Naive thymus-derived CD8-positive, alpha-beta T cell (primary cell): Measurements from ENCODE around the gene YBX1. TPM values are rescaled to one million over a fixed set of nuclear protein-coding genes. Genes with fewer than 3 reads are reported as not detected.
"Not testable (repeated sequence)": the region's sequence is repeated elsewhere in the genome, so short reads cannot be mapped to it uniquely, and the experiment has no call there.

ENCODE experiments used
- ATAC-seq, 2 donors: fragments of 150-1000 bp; cut with Tn5 transposase in 1 of 2; sonication (Bioruptor Pico), chemical (Tn5 transposase) in 1 of 2; 1 replicate in 1 of 2; 2 replicates in 1 of 2; pipeline ENCODE4 v1.10.0; 2021; ENCODE audit warnings: mild to moderate bottlenecking in 2 of 2, moderate library complexity in 2 of 2
- POLR2A ChIA-PET: fragments of 350-600 bp; sonication (Branson Sonifier 250); formaldehyde crosslinking; loops from one replicate; lab custom pipeline; 2021; ENCODE audit warnings: antibody characterized with exemption; lab: Charles Lee
- DNase-seq, 10 donors: peaks; one replicate each; pipeline versions ENCODE4 v3.0.0 to v3.0.0-alpha.2; 2020 to 2022
- H3K27ac Mint-ChIP-seq, 10 donors: one replicate each; pipeline ENCODE4 v1.8.0; 2020 to 2022; ENCODE audit warnings: mild to moderate bottlenecking in 10 of 10, mixed read lengths in 10 of 10, moderate library complexity in 4 of 10, inconsistent platforms in 1 of 10
- H3K27me3 Mint-ChIP-seq, 5 donors: one replicate each; pipeline ENCODE4 v1.8.0; 2021 to 2022; ENCODE audit warnings: mixed read lengths in 5 of 5
- H3K36me3 Mint-ChIP-seq, 3 donors: one replicate each; pipeline ENCODE4 v1.8.0; 2020 to 2022; ENCODE audit warnings: mixed read lengths in 3 of 3, mild to moderate bottlenecking in 2 of 3, inconsistent platforms in 1 of 3
- H3K4me1 Mint-ChIP-seq, 4 donors: one replicate each; pipeline ENCODE4 v1.8.0; 2021 to 2022; ENCODE audit warnings: mixed read lengths in 4 of 4
- H3K4me3 Mint-ChIP-seq, 10 donors: one replicate each; pipeline ENCODE4 v1.8.0; 2020 to 2022; ENCODE audit warnings: mild to moderate bottlenecking in 10 of 10, mixed read lengths in 10 of 10, moderate library complexity in 6 of 10, inconsistent platforms in 1 of 10
- H3K9me3 Mint-ChIP-seq, 9 donors: one replicate each; pipeline ENCODE4 v1.8.0; 2020 to 2022; ENCODE audit warnings: mixed read lengths in 9 of 9, mild to moderate bottlenecking in 3 of 9, inconsistent platforms in 1 of 9, moderate library complexity in 1 of 9
- polyA plus RNA-seq, 3 donors: library from polyadenylated mRNA; unstranded; fragments of 300-500 nt; fragmentation: Illumina TruSeq; gene quantifications; one replicate each; pipeline ENCODE4 v1.2.3, GENCODE V29; 2021
- total RNA-seq, 8 experiments: library from RNA in 2 of 8; stranded (reverse) in 2 of 8; gene quantifications; one replicate each; pipeline ENCODE4 v1.2.3 and lab custom pipeline; 2021 to 2026

YBX1 gene
- total and polyA plus RNA-seq, 5 experiments from 2014 or later: 80.5 to 319 (median 89.2) TPM

GRCh38 chr1:42675467-42675866 is 6.8 kb upstream of the YBX1 start:
- Mint-ChIP-seq H3K4me3 (no peak overlapping the region), H3K9me3 (no peaks in the 10 kb centered on the region), H3K27me3 (no peaks in the 10 kb centered on the region), H3K4me1 (peaks cover 8 to 12% (median 10%) of the 10 kb centered on the region in 4 donors), H3K36me3 (peaks cover 5 to 52% (median 6%) of the 10 kb centered on the region in 3 donors), H3K27ac (peak overlapping the region in 1 of 10 donors; percentile 42)
- ATAC-seq: no peak
- no peak for DNase-seq
- POLR2A ChIA-PET: interaction anchor here (1.1 kb wide), 1 partner anchor 17 kb away, joined by 3 read pairs; the partner anchor contains the start of gene PPIH

GRCh38 chr1:42676534-42677087 is 5.6 kb upstream of the YBX1 start:
- no peaks in the 10 kb centered on the region for H3K9me3 Mint-ChIP-seq
- H3K27ac Mint-ChIP-seq: peak overlapping the region in 1 of 10 donors; percentile 48
- H3K36me3 Mint-ChIP-seq: peaks cover 5 to 48% (median 6%) of the 10 kb centered on the region in 3 donors
- DNase-seq: no peak
- ATAC-seq: no peak
- POLR2A ChIA-PET: no interaction called here
- no peaks in the 10 kb centered on the region for H3K27me3 Mint-ChIP-seq
- peaks cover 17 to 21% (median 19%) of the 10 kb centered on the region in 4 donors for H3K4me1 Mint-ChIP-seq
- no peak overlapping the region for H3K4me3 Mint-ChIP-seq

GRCh38 chr1:42679364-42679983 is 2.7 kb upstream of the YBX1 start:
- DNase-seq: no peak
- Mint-ChIP-seq H3K27ac (peak overlapping the region in 4 of 10 donors; percentile 34 to 98 (median 56)), H3K4me3 (peak overlapping the region in 1 of 10 donors; percentile 81), H3K9me3 (peaks cover 0 to 2% (median 0%) of the 10 kb centered on the region in 9 donors), H3K27me3 (peaks cover 0 to 1% (median 0%) of the 10 kb centered on the region in 5 donors), H3K36me3 (peaks cover 0 to 33% (median 8%) of the 10 kb centered on the region in 3 donors), H3K4me1 (peaks cover 31 to 33% (median 32%) of the 10 kb centered on the region in 4 donors)
- ATAC-seq: no peak
- POLR2A ChIA-PET: interaction anchor here (1.1 to 1.4 kb wide), 2 partner anchors 21 to 24 kb away, joined by 4 to 6 read pairs; partner anchors contain the start of gene PPIH

GRCh38 chr1:42680055-42680454 is 2.2 kb upstream of the YBX1 start:
- Mint-ChIP-seq H3K9me3 (peaks cover 0 to 2% (median 0%) of the 10 kb centered on the region in 9 donors), H3K4me3 (peak overlapping the region in 9 of 10 donors; percentile 27 to 97 (median 57)), H3K27me3 (peaks cover 0 to 1% (median 0%) of the 10 kb centered on the region in 5 donors), H3K27ac (peak overlapping the region in 5 of 10 donors; percentile 47 to 98 (median 63)), H3K36me3 (peaks cover 0 to 33% (median 11%) of the 10 kb centered on the region in 3 donors), H3K4me1 (peaks cover 35 to 39% (median 38%) of the 10 kb centered on the region in 4 donors)
- POLR2A ChIA-PET: interaction anchor here (0.9 to 3.7 kb wide), 3 partner anchors 21 to 87 kb away, joined by 3 to 88 read pairs (median 4); partner anchors contain the start of genes C1orf50, P3H1 and PPIH
- DNase-seq (no peak), ATAC-seq (no peak)

GRCh38 chr1:42680921-42681683 is 1.1 kb upstream of the YBX1 start:
- peaks cover 0 to 27% (median 7%) of the 10 kb centered on the region in 3 donors for H3K36me3 Mint-ChIP-seq
- H3K9me3 Mint-ChIP-seq: peaks cover 0 to 2% (median 0%) of the 10 kb centered on the region in 9 donors
- H3K27me3 Mint-ChIP-seq: peaks cover 0 to 1% (median 0%) of the 10 kb centered on the region in 5 donors
- ATAC-seq: peak in 1 of 2 donors; percentile 9
- peak overlapping the region; percentile 81 to 99 (median 97) for H3K4me3 Mint-ChIP-seq
- POLR2A ChIA-PET: interaction anchor here (0.7 to 3.9 kb wide), 11 partner anchors 10 to 889 kb away, joined by 3 to 88 read pairs (median 5); partner anchors contain the start of genes C1orf50, P3H1, PPIH and TMEM269
- peaks cover 40 to 49% (median 48%) of the 10 kb centered on the region in 4 donors for H3K4me1 Mint-ChIP-seq
- peak overlapping the region; percentile 98 to 99 (median 98) for H3K27ac Mint-ChIP-seq
- peak in 5 of 10 donors; percentile 6 to 57 (median 39) for DNase-seq

GRCh38 chr1:42682484-42682738 is 193 bp downstream of the YBX1 start:
- Mint-ChIP-seq H3K4me1 (peaks cover 38 to 62% (median 61%) of the 10 kb centered on the region in 4 donors), H3K27ac (peak overlapping the region; percentile 98 to 99 (median 98)), H3K4me3 (peak overlapping the region; percentile 81 to 99 (median 97)), H3K36me3 (peaks cover 0 to 27% (median 9%) of the 10 kb centered on the region in 3 donors)
- peak; percentile 14 to 21 for ATAC-seq
- not testable (repeated sequence) for H3K9me3 Mint-ChIP-seq, DNase-seq, H3K27me3 Mint-ChIP-seq
- POLR2A ChIA-PET: interaction anchor here (0.9 to 3.9 kb wide), 16 partner anchors 9 to 1703 kb away, joined by 3 to 88 read pairs (median 6); partner anchors contain the start of genes C1orf50, CCDC30, CTPS1 and ERMAP

GRCh38 chr1:42682739-42683531 is 717 bp downstream of the YBX1 start:
- ATAC-seq: peak; percentile 21 to 37
- peak overlapping the region; percentile 86 to 98 (median 94) for H3K4me3 Mint-ChIP-seq
- peaks cover 0 to 2% (median 0%) of the 10 kb centered on the region in 9 donors for H3K9me3 Mint-ChIP-seq
- peak overlapping the region; percentile 86 to 98 (median 94) for H3K27ac Mint-ChIP-seq
- POLR2A ChIA-PET: interaction anchor here (0.8 to 3.9 kb wide), 17 partner anchors 8 to 1703 kb away, joined by 3 to 88 read pairs (median 5); partner anchors contain the start of genes C1orf50, CCDC30, CTPS1 and ERMAP
- H3K4me1 Mint-ChIP-seq: peaks cover 39 to 68% (median 66%) of the 10 kb centered on the region in 4 donors
- DNase-seq: peak; percentile 49 to 85 (median 56)
- H3K27me3 Mint-ChIP-seq: peaks cover 0 to 1% (median 0%) of the 10 kb centered on the region in 5 donors
- peaks cover 0 to 32% (median 12%) of the 10 kb centered on the region in 3 donors for H3K36me3 Mint-ChIP-seq

GRCh38 chr1:42684139-42684538 is 1.9 kb downstream of the YBX1 start:
- Mint-ChIP-seq H3K4me1 (peaks cover 41 to 80% (median 78%) of the 10 kb centered on the region in 4 donors), H3K27ac (peak overlapping the region in 9 of 10 donors; percentile 81 to 97 (median 94)), H3K36me3 (peaks cover 0 to 35% (median 12%) of the 10 kb centered on the region in 3 donors), H3K27me3 (peaks cover 0 to 1% (median 0%) of the 10 kb centered on the region in 5 donors), H3K9me3 (peaks cover 0 to 2% (median 0%) of the 10 kb centered on the region in 9 donors), H3K4me3 (peak overlapping the region; percentile 86 to 98 (median 94))
- ATAC-seq (no peak), DNase-seq (no peak)
- POLR2A ChIA-PET: interaction anchor here (0.6 to 3.9 kb wide), 5 partner anchors 13 to 227 kb away, joined by 3 to 49 read pairs (median 8); partner anchors contain the start of genes C1orf50 and P3H1

- Mint-ChIP-seq H3K36me3 (peaks cover 0 to 38% (median 12%) of the 10 kb centered on the region in 3 donors), H3K9me3 (peaks cover 0 to 2% (median 0%) of the 10 kb centered on the region in 9 donors), H3K4me3 (peak overlapping the region in 9 of 10 donors; percentile 22 to 94 (median 52)), H3K4me1 (peaks cover 30 to 86% (median 79%) of the 10 kb centered on the region in 4 donors), H3K27ac (peak overlapping the region in 5 of 10 donors; percentile 29 to 54 (median 49)), H3K27me3 (peaks cover 0 to 1% (median 0%) of the 10 kb centered on the region in 5 donors)
- POLR2A ChIA-PET: interaction anchor here (1.0 kb wide), 1 partner anchor 28 kb away, joined by 3 read pairs; the partner anchor contains the start of gene PPIH
- no peak for ATAC-seq
- no peak for DNase-seq
These were observed 4.2 kb downstream of the YBX1 start for GRCh38 chr1:42686418-42686817.

GRCh38 chr1:42689912-42690311 is 7.7 kb downstream of the YBX1 start:
- H3K9me3 Mint-ChIP-seq: no peaks in the 10 kb centered on the region
- DNase-seq (no peak), ATAC-seq (no peak)
- peak overlapping the region in 7 of 10 donors; percentile 6 to 73 (median 59) for H3K27ac Mint-ChIP-seq
- peaks cover 0 to 56% (median 5%) of the 10 kb centered on the region in 3 donors for H3K36me3 Mint-ChIP-seq
- H3K4me3 Mint-ChIP-seq: peak overlapping the region in 6 of 10 donors; percentile 10 to 94 (median 33)
- no peaks in the 10 kb centered on the region for H3K27me3 Mint-ChIP-seq
- H3K4me1 Mint-ChIP-seq: peaks cover 29 to 98% (median 91%) of the 10 kb centered on the region in 4 donors
- POLR2A ChIA-PET: interaction anchor here (2.1 kb wide), 1 partner anchor 8 kb away, joined by 9 read pairs; the partner anchor contains the start of gene YBX1
